HepG2 (cell line): Measurements from ENCODE around the gene VPS13D. TPM values are rescaled to one million over a fixed set of nuclear protein-coding genes. Genes with fewer than 3 reads are reported as not detected.

Source experiments
- ATAC-seq: fragments of 200-7000 bp; cut with Tn5 transposase; 3 replicates; pipeline ENCODE4 v1.9.1; 2020; ENCODE audit warnings: mild to moderate bottlenecking, moderate library complexity
- BruUV-seq: library from RNA; stranded (reverse); fragments of 400-500 nt; replicated peaks from 2 replicates; lab custom pipeline; 2021; lab: Mats Ljungman, UMichigan
- CTCF ChIA-PET: fragments of 300-600 bp; formaldehyde crosslinking; extraction: SDS; loops from one replicate; lab custom pipeline; 2021; ENCODE audit warnings: low total read pairs, inconsistent platforms, low intra/inter-chr PET ratio; lab: Yijun Ruan, JAX
- POLR2A ChIA-PET: fragments of 350-600 bp; sonication (Branson Sonifier 250); formaldehyde crosslinking; loops from one replicate; lab custom pipeline; 2020; ENCODE audit warnings: antibody characterized with exemption, inconsistent platforms; lab: Yijun Ruan, JAX
- DNase-seq: peaks from one replicate; pipeline ENCODE4 v3.0.0-alpha.2; 2015; ENCODE audit warnings: low spot score
- FAIRE-seq: peaks from 3 replicates; lab custom pipeline; 2011; peaks lifted over from hg19 to GRCh38; lab: Jason Lieb, UNC
- H2AFZ ChIP-seq: one replicate; pipeline ENCODE4 v1.6.1; 2011; ENCODE audit warnings: low read length, inconsistent platforms
- H3K27ac ChIP-seq: fragments of 300-600 bp; 3 replicates; pipeline ENCODE4 v1.8.0; 2011; ENCODE audit warnings: mixed run types, mild to moderate bottlenecking, mixed read lengths, low read length, inconsistent platforms; ENCODE audit not compliant: insufficient read depth; ENCODE audit errors: extremely low read length
- H3K27me3 ChIP-seq, 2 experiments: fragments of 200-600 bp in 1 of 2; 2 replicates in 1 of 2; 3 replicates in 1 of 2; pipeline versions ENCODE4 v1.6.0 to v1.8.0; 2011; ENCODE audit warnings: low read length in 2 of 2, mild to moderate bottlenecking in 2 of 2, moderate library complexity in 2 of 2, inconsistent platforms in 1 of 2; ENCODE audit not compliant: insufficient read depth in 2 of 2, control insufficient read depth in 1 of 2
- H3K36me3 ChIP-seq, 2 experiments: fragments of 200-600 bp in 1 of 2; replicated peaks in 1 of 2; 2 replicates in 1 of 2; 3 replicates in 1 of 2; pipeline versions ENCODE4 v1.5.1 to v1.8.0; 2011; ENCODE audit warnings: low read length in 2 of 2, inconsistent platforms in 1 of 2; ENCODE audit not compliant: insufficient read depth in 2 of 2, control insufficient read depth in 1 of 2
- H3K4me1 ChIP-seq: 2 replicates; pipeline ENCODE4 v1.5.1; 2012; ENCODE audit warnings: low read length, inconsistent platforms; ENCODE audit not compliant: insufficient read depth
- H3K4me2 ChIP-seq: 2 replicates; pipeline ENCODE4 v1.6.0; 2011; ENCODE audit warnings: low read depth, low read length, inconsistent platforms
- H3K4me3 ChIP-seq, 3 experiments: fragments of 200-600 bp in 1 of 3; sonication (generic), shearing (Covaris generic) in 1 of 3; replicated peaks in 1 of 3; 2 replicates each; pipeline ENCODE4 v1.5.1; 2011 to 2016; ENCODE audit warnings: low read length in 3 of 3, inconsistent platforms in 2 of 3, low read depth in 2 of 3, mild to moderate bottlenecking in 2 of 3, control low read depth in 1 of 3, mixed read lengths in 1 of 3; ENCODE audit not compliant: insufficient read depth in 1 of 3
- H3K79me2 ChIP-seq: one replicate; pipeline ENCODE4 v1.6.1; 2011; ENCODE audit warnings: low read length, inconsistent platforms; ENCODE audit not compliant: insufficient read depth
- H3K9ac ChIP-seq: 2 replicates; pipeline ENCODE4 v1.6.0; 2011; ENCODE audit warnings: mild to moderate bottlenecking, low read depth, low read length, inconsistent platforms; ENCODE audit not compliant: insufficient read depth
- H3K9me3 ChIP-seq: 2 replicates; pipeline ENCODE4 v1.5.1; 2012; ENCODE audit warnings: mild to moderate bottlenecking, low read length
- H4K20me1 ChIP-seq: 2 replicates; pipeline ENCODE4 v1.6.0; 2011; ENCODE audit warnings: inconsistent platforms, mild to moderate bottlenecking, low read length, moderate library complexity; ENCODE audit not compliant: insufficient read depth
- CBX1 ChIP-seq: IDR thresholded peaks from one replicate; pipeline ENCODE4 v1.6.1; 2016; ENCODE audit warnings: antibody characterized with exemption, low read depth
- HNRNPH1 ChIP-seq: fragments of 200-400 bp; formaldehyde crosslinking; optimal IDR thresholded peaks from 2 replicates; pipeline ENCODE3; 2017; ENCODE audit warnings: mild to moderate bottlenecking, low read depth, low read length
- SNAPC4 ChIP-seq: sonication (generic); formaldehyde crosslinking; IDR thresholded peaks from 2 replicates; pipeline ENCODE4 v1.4.0; 2020; ENCODE audit warnings: mild to moderate bottlenecking, missing genetic modification reagents
- TFAP4 ChIP-seq: sonication (generic); IDR thresholded peaks from 2 replicates; pipeline ENCODE4 v1.6.1; 2016; ENCODE audit warnings: low read depth, borderline replicate concordance
- XBP1 ChIP-seq: sonication (generic); formaldehyde crosslinking; IDR thresholded peaks from 2 replicates; pipeline ENCODE4 v1.5.0; 2020; ENCODE audit warnings: missing genetic modification reagents
- ZBTB43 ChIP-seq: sonication (generic); formaldehyde crosslinking; conservative IDR thresholded peaks from 2 replicates; pipeline ENCODE4 v1.4.0; 2020; ENCODE audit warnings: missing genetic modification reagents
- ZNF207 ChIP-seq: fragments of 450-650 bp; IDR thresholded peaks from 2 replicates; pipeline ENCODE4 v1.6.1; 2016; ENCODE audit warnings: antibody characterized with exemption, borderline replicate concordance
- ZNF576 ChIP-seq: sonication (generic); formaldehyde crosslinking; IDR thresholded peaks from 2 replicates; pipeline ENCODE4 v1.4.0; 2020; ENCODE audit warnings: mild to moderate bottlenecking, missing genetic modification reagents
- ZNF772 ChIP-seq: sonication (generic); formaldehyde crosslinking; IDR thresholded peaks from 2 replicates; pipeline ENCODE4 v1.5.0; 2020; ENCODE audit warnings: mild to moderate bottlenecking, missing genetic modification reagents
- ZNF816 ChIP-seq: sonication (generic); formaldehyde crosslinking; IDR thresholded peaks from 2 replicates; pipeline ENCODE4 v1.8.0; 2022; ENCODE audit warnings: missing genetic modification reagents, mild to moderate bottlenecking, borderline replicate concordance
- WGBS: methylation state at CpG from one replicate; pipeline ENCODE4 v1.1.6; 2017; ENCODE audit warnings: low lambda C conversion rate; 5-methylcytosine and 5-hydroxymethylcytosine counted together
- in situ Hi-C: cut with HindIII; loops from 2 replicates; pipeline ENCODE4 v1.10.0; 2017; ENCODE audit warnings: low pct_unique_long_range_greater_than_20kb; ENCODE audit not compliant: extremely low pct_ligation_motif_present
- intact Hi-C: fragments of 100-400 bp; cut with micrococcal nuclease; formaldehyde crosslinking; loops from one replicate; pipeline ENCODE4 v1.10.0; 2022; ENCODE audit not compliant: unreplicated experiment
- polyA plus RNA-seq, 8 experiments: library from polyadenylated mRNA; depleted of rRNA in 3 of 8; stranded (reverse) in 7 of 8; unstranded in 1 of 8; fragments of >200 nt; fragmentation: Illumina TruSeq in 4 of 8; extraction: Trizol in 4 of 8; gene quantifications; 2 replicates each; pipeline versions ENCODE4 v1.2.1 to v1.2.3, GENCODE V29; 2011 to 2016; ENCODE audit warnings: low read depth in 4 of 8, missing spikeins in 1 of 8, mixed read lengths in 1 of 8; ENCODE audit not compliant: insufficient read depth in 1 of 8
- total RNA-seq, 5 experiments: library from RNA; depleted of rRNA; stranded (reverse); fragments of >200 nt; fragmentation: Illumina TruSeq; extraction: Trizol; gene quantifications; 2 replicates each; pipeline ENCODE4 v1.2.3, GENCODE V29; 2016; ENCODE audit warnings: low read depth in 1 of 5

Gene VPS13D
- total and polyA plus RNA-seq, 2 of the 13 experiments (the other 11 are each of a cell fraction or from before 2014, with no cell fraction given) = 8.6 to 13.9 TPM

GRCh38 chr1:12543740-12544154 is 313.9 kb downstream of the VPS13D start:
- in situ Hi-C loops = no loop called here
- no peak for DNase-seq
- no peak for FAIRE-seq
- 65% methylated on average over 9 of the region's 9 CpGs for WGBS
- H4K20me1 ChIP-seq = no peaks in the 10 kb centered on the region
- no peaks in the 10 kb centered on the region for H3K36me3 ChIP-seq
- H3K4me1 ChIP-seq = peaks cover 62% of the 10 kb centered on the region
- H3K27ac ChIP-seq = no peak overlapping the region
- ChIA-PET POLR2A (no interaction called here), CTCF (no interaction called here)
- TF ChIP-seq HNRNPH1 = no peak
- TF ChIP-seq ZNF772 (CRISPR knock-in tag) = no peak
- no peak for TF ChIP-seq ZNF207
- TF ChIP-seq ZNF576 (CRISPR knock-in tag) = no peak
- TF ChIP-seq ZBTB43 = no peak
- TF ChIP-seq TFAP4 = no peak
- no peak for TF ChIP-seq CBX1
- no peak for TF ChIP-seq ZNF816 (CRISPR knock-in tag)
- no peak for TF ChIP-seq XBP1 (CRISPR knock-in tag)
- no peak for TF ChIP-seq SNAPC4 (CRISPR knock-in tag)
- no peak overlapping the region for H3K4me2 ChIP-seq
- no peak overlapping the region for H3K4me3 ChIP-seq
- intact Hi-C loops = no loop called here
- H3K9me3 ChIP-seq = no peaks in the 10 kb centered on the region
- no TSS peak for BruUV-seq
- H3K79me2 ChIP-seq = no peaks in the 10 kb centered on the region
- H3K9ac ChIP-seq = no peak overlapping the region
- no peak overlapping the region for H2AFZ ChIP-seq
- H3K27me3 ChIP-seq = peaks cover 2 to 31% of the 10 kb centered on the region in 2 experiments; a peak in 2 of 5 replicates
- no peak for ATAC-seq
